Mononuclear cell (primary cell): ENCODE data around the gene PTMA. TPM values are rescaled to one million over a fixed set of nuclear protein-coding genes. Genes with fewer than 3 reads are reported as not detected.

Experiments used
- H3K27me3 ChIP-seq: 2 replicates; pipeline ENCODE4 v1.6.0; 2011; ENCODE audit warnings: low read length, control low read depth; ENCODE audit not compliant: insufficient read depth
- H3K4me1 ChIP-seq: 2 replicates; pipeline ENCODE4 v1.5.1; 2011; ENCODE audit warnings: mild to moderate bottlenecking, low read length, control low read depth; ENCODE audit not compliant: insufficient read depth
- H3K4me3 ChIP-seq: 2 replicates; pipeline ENCODE4 v1.5.1; 2011; ENCODE audit warnings: mild to moderate bottlenecking, low read length, moderate library complexity
- H3K9me3 ChIP-seq: 2 replicates; pipeline ENCODE4 v1.5.1; 2011; ENCODE audit warnings: low read depth, mild to moderate bottlenecking, control low read depth, low read length
- total RNA-seq: library from RNA; depleted of rRNA; stranded (reverse); fragments of >200 nt; gene quantifications from one replicate; pipeline ENCODE4 v1.2.3, GENCODE V29; 2012

The PTMA gene
- total RNA-seq, 1 donor, result 1,408 TPM

- H3K27me3 ChIP-seq, result no peaks in the 10 kb centered on the region
- H3K4me1 ChIP-seq, result peaks cover 54% of the 10 kb centered on the region
- H3K4me3 ChIP-seq, result no peak overlapping the region
- no peaks in the 10 kb centered on the region for H3K9me3 ChIP-seq
Measured at GRCh38 chr2:231714639-231715498, 6.5 kb downstream of the PTMA start.

GRCh38 chr2:231715499-231715837, 7.1 kb downstream of the PTMA start:
- H3K9me3 ChIP-seq, result no peaks in the 10 kb centered on the region
- no peak overlapping the region for H3K4me3 ChIP-seq
- H3K4me1 ChIP-seq, result peaks cover 52% of the 10 kb centered on the region
- H3K27me3 ChIP-seq, result no peaks in the 10 kb centered on the region

- H3K9me3 ChIP-seq, result no peaks in the 10 kb centered on the region
- no peak overlapping the region for H3K4me3 ChIP-seq
- H3K27me3 ChIP-seq, result no peaks in the 10 kb centered on the region
- peaks cover 53% of the 10 kb centered on the region for H3K4me1 ChIP-seq
Measured at GRCh38 chr2:231715988-231716616, 7.8 kb downstream of the PTMA start.

- Histone ChIP-seq H3K4me3 (no peak overlapping the region), H3K9me3 (no peaks in the 10 kb centered on the region), H3K27me3 (no peaks in the 10 kb centered on the region), H3K4me1 (peaks cover 48% of the 10 kb centered on the region)
Measured at GRCh38 chr2:231716666-231717280, 8.4 kb downstream of the PTMA start.

GRCh38 chr2:231717281-231718171, 9.2 kb downstream of the PTMA start:
- Histone ChIP-seq H3K4me3 (no peak overlapping the region), H3K4me1 (peaks cover 40% of the 10 kb centered on the region), H3K27me3 (no peaks in the 10 kb centered on the region), H3K9me3 (no peaks in the 10 kb centered on the region)

GRCh38 chr2:231718799-231719198, 10.5 kb downstream of the PTMA start:
- H3K4me1 ChIP-seq, result peaks cover 33% of the 10 kb centered on the region
- H3K27me3 ChIP-seq, result no peaks in the 10 kb centered on the region
- H3K4me3 ChIP-seq, result no peak overlapping the region
- H3K9me3 ChIP-seq, result no peaks in the 10 kb centered on the region

- Histone ChIP-seq H3K9me3 (no peaks in the 10 kb centered on the region), H3K4me3 (no peak overlapping the region), H3K27me3 (no peaks in the 10 kb centered on the region), H3K4me1 (peaks cover 17% of the 10 kb centered on the region)
Measured at GRCh38 chr2:231720292-231720986, 12.1 kb downstream of the PTMA start.

- no peak overlapping the region for H3K4me3 ChIP-seq
- H3K27me3 ChIP-seq, result no peaks in the 10 kb centered on the region
- no peaks in the 10 kb centered on the region for H3K9me3 ChIP-seq
- H3K4me1 ChIP-seq, result peaks cover 17% of the 10 kb centered on the region
Measured at GRCh38 chr2:231720987-231721966, 13.0 kb downstream of the PTMA start.

GRCh38 chr2:231722721-231723307, 14.5 kb downstream of the PTMA start:
- Histone ChIP-seq H3K9me3 (no peaks in the 10 kb centered on the region), H3K27me3 (no peaks in the 10 kb centered on the region), H3K4me3 (no peak overlapping the region), H3K4me1 (peaks cover 13% of the 10 kb centered on the region)

- no peaks in the 10 kb centered on the region for H3K9me3 ChIP-seq
- H3K4me3 ChIP-seq, result no peak overlapping the region
- H3K27me3 ChIP-seq, result no peaks in the 10 kb centered on the region
- H3K4me1 ChIP-seq, result peaks cover 7% of the 10 kb centered on the region
Measured at GRCh38 chr2:231725476-231725875, 17.2 kb downstream of the PTMA start.

- no peaks in the 10 kb centered on the region for H3K27me3 ChIP-seq
- no peaks in the 10 kb centered on the region for H3K4me1 ChIP-seq
- H3K4me3 ChIP-seq, result no peak overlapping the region
- H3K9me3 ChIP-seq, result no peaks in the 10 kb centered on the region
Measured at GRCh38 chr2:231726276-231726675, 18.0 kb downstream of the PTMA start.

GRCh38 chr2:231727621-231728020, 19.3 kb downstream of the PTMA start:
- Histone ChIP-seq H3K9me3 (no peaks in the 10 kb centered on the region), H3K4me1 (no peaks in the 10 kb centered on the region), H3K4me3 (no peak overlapping the region), H3K27me3 (no peaks in the 10 kb centered on the region)

- no peaks in the 10 kb centered on the region for H3K4me1 ChIP-seq
- H3K9me3 ChIP-seq, result no peaks in the 10 kb centered on the region
- H3K27me3 ChIP-seq, result no peaks in the 10 kb centered on the region
Measured at GRCh38 chr2:231732604-231733003, 24.3 kb downstream of the PTMA start.

More at GRCh38 chr2:231732604-231733003, 24.3 kb downstream of the PTMA start:
- H3K4me3 ChIP-seq, result no peak overlapping the region
